Right lung (tissue), 5 donors: ENCODE data around the gene ZNF345. TPM values are rescaled to one million over a fixed set of nuclear protein-coding genes. Genes with fewer than 3 reads are reported as not detected.

Source experiments
- DNase-seq, 2 donors: peaks; one replicate each; pipeline ENCODE4 v3.0.0-alpha.2; 2013
- polyA plus RNA-seq, 5 donors: library from polyadenylated mRNA; unstranded; fragments of 120-200 nt; gene quantifications; one replicate each; pipeline versions ENCODE4 v1.2.1 to v1.2.3, GENCODE V29; 2013; ENCODE audit warnings: inconsistent platforms in 1 of 5, low replicate concordance in 1 of 5; ENCODE audit not compliant: insufficient read length in 5 of 5, insufficient read depth in 1 of 5

The ZNF345 gene
- polyA plus RNA-seq, 5 donors = 12.6 to 25.2 (median 23.5) TPM

DNA sequence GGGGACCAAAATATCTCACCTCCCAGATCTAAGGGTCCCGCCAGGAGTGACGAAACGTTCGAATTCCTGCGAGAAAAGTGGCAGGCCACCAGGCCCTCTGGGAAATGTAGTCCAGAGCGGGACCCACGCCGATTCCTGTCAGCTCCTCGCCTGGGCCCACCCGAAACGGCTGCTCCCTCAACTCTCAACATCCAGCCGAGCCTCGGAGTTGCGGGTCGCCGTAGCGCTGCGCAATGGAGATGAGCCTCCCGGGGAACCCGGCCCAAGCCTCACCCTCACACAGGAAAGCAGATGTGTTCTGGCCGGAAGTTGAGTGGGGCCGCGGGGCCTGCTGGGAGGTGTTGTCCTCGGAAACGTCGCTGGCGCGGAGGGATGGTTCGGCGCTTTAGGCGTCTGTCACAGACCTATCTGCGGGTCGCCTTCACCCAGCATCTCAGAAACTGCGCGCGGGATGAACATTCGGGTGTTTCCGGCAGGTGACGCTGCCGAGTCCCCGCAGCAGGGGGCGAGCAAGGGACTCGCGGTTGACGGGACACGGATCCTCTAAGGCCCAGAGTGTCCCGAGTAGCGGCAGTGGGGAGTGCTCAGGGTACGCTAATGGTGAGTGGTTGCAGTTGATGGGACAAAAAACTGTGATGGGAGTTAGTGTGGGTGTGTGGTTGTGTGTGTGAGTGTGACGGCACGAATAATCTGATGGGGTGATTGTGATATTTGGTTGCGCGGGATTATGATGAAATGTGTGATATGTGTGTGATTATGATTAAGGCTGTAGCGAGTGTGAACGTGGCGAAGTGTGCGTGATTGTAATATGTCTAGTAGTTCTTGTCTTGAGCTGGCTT, 65.5 kb downstream of the ZNF345 start, which contains the start of the genes ZNF568 and ZNF829:
Gene ZNF568, plus strand, starts transcription at position 341 of the 839 bp plus-strand sequence. CDS start 6,439 bp downstream, outside the sequence.
Gene ZNF829, minus strand, starts transcription at position 300 of the 839 bp plus-strand sequence. CDS start 1,124 bp downstream, outside the sequence.
- DNase-seq = peak; percentile 89 to 91

DNA sequence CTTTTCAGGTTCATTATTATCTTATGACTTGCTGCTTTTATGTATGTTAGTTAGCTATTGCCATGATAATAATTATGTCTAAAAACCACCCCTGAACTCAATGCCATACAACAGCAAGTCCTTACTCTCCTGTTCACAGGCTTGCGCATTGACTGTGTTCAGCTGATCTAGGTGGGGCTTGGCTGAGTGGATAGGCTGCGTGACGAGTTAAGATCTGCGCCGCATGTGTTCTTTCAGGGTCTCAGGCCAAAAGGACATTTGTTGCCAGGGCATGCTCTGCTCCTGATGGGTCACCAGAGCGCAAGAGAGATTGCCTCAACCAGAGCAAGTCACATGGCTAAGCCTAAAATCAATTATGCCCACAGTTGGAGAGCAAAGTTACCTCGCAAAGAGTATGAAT, 66.3 kb downstream of the ZNF345 start:
- DNase-seq = peak; percentile 8 to 14

DNA sequence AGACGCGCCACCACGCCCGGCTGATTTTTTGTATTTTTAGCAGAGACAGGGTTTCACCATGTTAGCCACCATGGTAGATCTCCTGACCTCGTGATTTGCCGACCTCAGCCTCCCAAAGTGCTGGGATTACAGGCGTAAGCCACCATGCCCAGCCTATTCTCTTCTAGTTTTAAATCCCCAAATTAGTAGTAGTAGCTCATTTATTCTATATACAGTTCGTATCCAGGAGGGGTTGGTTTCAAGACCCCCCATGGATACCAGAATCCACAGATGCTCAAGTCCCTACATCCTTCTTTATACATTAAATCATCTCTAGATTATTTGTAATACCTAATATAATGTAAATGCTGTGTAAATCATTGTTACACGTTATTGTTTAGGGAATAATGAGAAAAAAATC, 67.4 kb downstream of the ZNF345 start:
- no peak for DNase-seq

Other genes starting within 250 kb of the ZNF345 start
- gene ZNF382, start 245.6 kb upstream of the ZNF345 start, polyA plus RNA-seq = 10 to 100 TPM in 4 of 5 donors, 1 to 10 TPM in 1; 6.7 to 13.8 (median 12.1) TPM
- 10 to 100 TPM; 11.2 to 18.2 (median 14.3) TPM for gene ZNF461, start 184.0 kb upstream of the ZNF345 start, polyA plus RNA-seq
- gene ZNF567, start 163.3 kb upstream of the ZNF345 start, polyA plus RNA-seq = 10 to 100 TPM in 4 of 5 donors, 1 to 10 TPM in 1; 9.9 to 15.7 (median 12.7) TPM
- gene ZNF850, start 78.1 kb upstream of the ZNF345 start, polyA plus RNA-seq = 1 to 10 TPM; 2.8 to 6.0 (median 4.3) TPM
- 10 to 100 TPM in 4 of 5 donors, 1 to 10 TPM in 1; 8.8 to 15.7 (median 14.8) TPM for gene ZNF790, start 12.5 kb upstream of the ZNF345 start, polyA plus RNA-seq
- 1 to 10 TPM; 4.2 to 8.3 (median 7.0) TPM for gene ZNF829, start 65.4 kb downstream of the ZNF345 start, polyA plus RNA-seq
- gene ZNF568, start 65.5 kb downstream of the ZNF345 start, polyA plus RNA-seq = 10 to 100 TPM; 19.3 to 31.0 (median 27.9) TPM
- gene ZNF420, start 227.6 kb downstream of the ZNF345 start, polyA plus RNA-seq = 10 to 100 TPM; 14.5 to 24.8 (median 20.5) TPM